Inflammatory macrophage (primary cell): ENCODE measurements around the gene HBEGF.
A peak's percentile ranks its signal among the peaks of the same experiment; 100 is the strongest.

Experiments used
- DNase-seq, 2 donors: peaks; one replicate each; pipeline ENCODE4 v3.0.0-alpha.2; 2020 to 2022
- total RNA-seq, 18 experiments: gene quantifications; one replicate each; lab custom pipeline; 2026; ENCODE audit warnings: mixed read lengths in 6 of 18, inconsistent platforms in 2 of 18; lab: John Stamatoyannopoulos, UW

HBEGF gene, protein sequence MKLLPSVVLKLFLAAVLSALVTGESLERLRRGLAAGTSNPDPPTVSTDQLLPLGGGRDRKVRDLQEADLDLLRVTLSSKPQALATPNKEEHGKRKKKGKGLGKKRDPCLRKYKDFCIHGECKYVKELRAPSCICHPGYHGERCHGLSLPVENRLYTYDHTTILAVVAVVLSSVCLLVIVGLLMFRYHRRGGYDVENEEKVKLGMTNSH
- 6.8 to 149 (median 101) reads per million in 18 experiments for total RNA-seq

DNA sequence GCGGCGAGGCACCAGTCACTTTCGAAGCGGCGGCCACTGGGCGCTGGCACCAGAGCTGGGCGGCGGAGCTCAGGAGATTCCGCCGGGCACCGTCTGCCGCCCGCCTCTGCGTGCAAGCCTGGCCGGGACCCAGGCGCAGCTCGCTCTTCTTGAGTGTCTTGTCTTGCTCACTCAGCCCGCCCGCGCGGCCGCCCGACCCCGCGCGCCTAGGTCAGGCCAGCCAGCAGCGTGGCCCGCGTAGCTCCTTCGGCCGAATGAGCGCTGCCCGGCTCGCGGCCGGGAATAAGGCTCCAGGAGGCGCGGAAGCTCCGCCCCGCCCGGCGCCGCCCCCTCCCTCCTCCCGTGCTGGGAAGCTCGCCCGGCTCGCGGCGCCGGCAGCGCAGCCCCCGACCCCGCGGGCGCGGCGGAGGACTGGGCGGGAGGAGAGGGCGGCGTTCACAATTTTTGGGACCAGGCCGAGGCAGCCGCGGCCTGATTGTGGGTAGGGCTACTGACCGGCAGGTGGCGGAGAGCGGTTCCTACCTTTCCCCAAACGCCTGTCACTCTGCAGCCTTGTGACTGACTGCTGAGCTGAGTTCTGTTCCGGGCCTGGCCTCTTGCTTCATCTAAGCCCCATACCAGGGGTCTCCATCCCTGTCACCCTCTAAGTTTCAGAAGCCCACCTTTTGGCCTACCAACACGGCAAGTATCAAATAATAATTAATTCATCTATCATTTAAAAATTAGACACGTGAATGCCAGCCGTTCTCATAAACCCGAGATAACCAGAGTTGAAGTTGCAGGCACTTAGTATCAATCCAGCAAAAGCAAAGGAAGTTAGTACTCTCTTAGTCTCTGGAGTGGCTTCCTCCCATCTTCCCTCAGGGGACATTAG is at the start of gene HBEGF:
Gene HBEGF (minus strand): TSS at position 256 of the 874 bp plus-strand sequence. CDS start 275 bp downstream, outside the sequence.
- peak; percentile 64 to 84 for DNase-seq

DNA sequence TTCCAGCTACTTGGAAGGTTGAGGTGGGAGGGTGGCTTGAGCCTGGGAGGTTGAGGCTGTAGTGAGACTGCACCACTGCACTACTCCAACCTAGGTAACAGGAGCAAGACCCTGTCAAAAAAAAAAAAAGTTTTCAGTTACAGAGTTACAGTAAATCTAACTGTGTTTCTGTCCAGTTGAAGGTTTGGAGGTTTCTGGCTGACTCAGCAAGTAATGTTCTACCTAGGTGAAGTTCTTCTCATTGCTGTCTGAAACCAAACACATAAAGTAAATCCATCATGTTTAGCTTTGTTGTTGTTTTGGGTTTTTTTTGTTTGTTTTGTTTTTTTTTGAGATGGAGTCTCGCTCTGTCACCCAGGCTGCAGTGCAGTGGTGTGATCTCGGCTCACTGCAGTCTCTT is 47.3 kb upstream of the HBEGF start:
- DNase-seq = no peak

DNA sequence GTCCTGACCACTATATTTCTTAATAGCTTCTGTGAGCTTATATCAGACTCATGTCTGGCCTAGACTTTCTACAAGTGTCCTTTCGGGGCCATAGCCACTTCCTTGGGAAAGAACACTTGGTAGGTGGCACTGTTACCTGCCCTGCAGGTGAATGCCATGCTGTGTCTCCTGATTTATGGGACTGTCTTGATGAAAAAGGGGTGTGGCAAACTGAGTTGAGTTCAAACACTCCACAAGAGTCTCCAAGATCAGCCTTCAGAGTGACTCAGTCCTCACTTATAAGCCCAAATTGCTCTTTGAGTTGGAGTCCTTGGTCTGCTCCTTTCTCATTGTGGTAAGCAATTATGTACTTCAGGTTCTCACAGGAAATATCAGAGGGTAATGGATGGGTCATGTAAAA is 45.3 kb upstream of the HBEGF start:
- no peak for DNase-seq

DNA sequence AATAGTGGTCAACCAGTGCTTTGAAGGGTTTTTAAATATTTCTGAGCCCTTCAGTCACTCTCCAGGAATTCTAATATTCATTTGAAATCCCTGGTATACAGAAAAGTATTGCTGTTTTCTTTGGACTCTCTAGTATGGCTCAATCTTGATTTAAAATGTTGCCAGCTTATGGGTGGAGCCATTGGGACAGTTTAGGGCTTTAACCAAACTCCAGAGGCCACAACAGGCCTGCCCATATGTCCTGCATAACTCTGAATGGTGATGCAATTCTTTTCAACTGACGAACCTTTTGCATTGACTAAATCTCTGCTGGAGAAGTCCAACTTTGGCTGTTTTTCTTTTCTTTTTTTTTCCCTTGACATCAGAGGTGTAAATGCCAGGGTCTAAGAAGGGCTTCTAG is 44.9 kb upstream of the HBEGF start:
- DNase-seq = peak; percentile 19 to 58

DNA sequence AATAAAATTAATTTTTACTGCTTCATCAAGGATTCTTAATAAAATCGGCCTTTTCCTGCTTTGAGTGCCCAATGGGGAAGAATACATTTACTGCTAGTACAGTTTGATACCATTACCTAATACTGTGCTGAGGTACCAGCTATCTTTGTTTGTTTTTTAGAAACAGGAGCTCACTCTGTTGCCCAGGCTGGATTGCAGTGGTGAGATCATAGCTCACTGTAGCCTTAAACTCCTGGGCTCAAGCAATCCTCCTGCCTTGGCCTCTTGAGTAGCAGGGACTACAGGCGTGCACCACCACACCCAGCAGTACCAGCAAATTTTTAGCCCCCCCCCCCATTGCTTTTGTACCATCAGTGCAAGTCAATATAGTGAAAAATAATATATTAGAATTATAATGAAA is 41.6 kb upstream of the HBEGF start:
- DNase-seq = no peak

DNA sequence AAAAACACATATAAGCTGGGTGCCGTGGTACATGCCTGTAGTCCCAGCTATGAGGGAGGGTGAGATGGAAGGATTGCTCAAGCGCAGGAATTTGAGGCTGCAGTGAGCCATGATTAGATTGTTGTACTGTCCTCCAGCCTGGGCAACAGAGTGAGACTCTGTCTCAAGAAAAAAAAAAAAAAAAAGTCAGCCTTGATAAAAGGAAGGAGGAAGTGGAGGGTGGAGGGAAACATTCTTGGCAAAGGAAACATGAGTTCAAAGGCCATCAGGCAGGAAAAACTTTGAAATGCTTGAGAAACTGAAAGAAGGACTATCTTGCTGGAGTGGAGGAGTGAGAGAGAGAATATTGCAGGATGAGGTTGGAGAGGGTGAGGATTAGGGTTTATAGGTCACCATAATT is 36.9 kb upstream of the HBEGF start:
- no peak for DNase-seq

DNA sequence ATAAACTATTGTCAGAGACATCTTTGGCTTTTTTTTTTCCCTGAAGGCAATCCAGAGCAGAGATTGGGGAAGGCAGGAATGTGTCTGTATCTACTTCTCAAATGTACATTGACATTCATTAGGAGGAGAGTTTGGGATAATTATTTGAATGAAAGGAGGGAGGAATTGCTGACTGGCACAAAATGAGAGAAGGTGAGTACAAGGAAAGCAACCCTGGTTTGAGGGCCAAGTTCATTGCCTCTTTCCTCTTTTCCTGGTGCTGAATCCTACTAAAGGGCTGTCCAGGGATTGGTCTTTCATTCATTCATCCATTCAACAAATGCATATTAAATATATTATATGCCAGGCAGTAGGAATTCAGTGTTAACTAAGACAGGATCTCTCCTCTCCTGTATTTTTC is 36.5 kb upstream of the HBEGF start:
- DNase-seq = no peak

DNA sequence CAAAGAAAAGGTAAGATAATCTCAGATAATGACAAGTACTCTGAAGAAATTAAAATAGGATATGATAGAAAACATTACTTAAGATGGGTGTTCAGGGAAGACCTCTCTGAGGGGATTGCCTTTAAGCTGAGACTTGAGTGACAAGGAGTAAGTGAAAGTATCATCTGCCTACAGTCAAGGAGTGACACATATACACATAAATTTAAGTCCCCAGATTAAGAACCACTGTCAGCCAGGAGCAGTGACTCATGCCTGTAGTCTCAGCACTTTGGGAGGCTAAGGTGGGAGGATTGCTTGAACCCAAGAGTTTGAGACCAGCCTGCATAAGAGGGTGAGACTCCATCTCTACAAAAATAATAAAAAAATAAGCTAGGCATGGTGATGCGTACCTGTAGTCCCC is 35.6 kb upstream of the HBEGF start:
- DNase-seq = no peak

DNA sequence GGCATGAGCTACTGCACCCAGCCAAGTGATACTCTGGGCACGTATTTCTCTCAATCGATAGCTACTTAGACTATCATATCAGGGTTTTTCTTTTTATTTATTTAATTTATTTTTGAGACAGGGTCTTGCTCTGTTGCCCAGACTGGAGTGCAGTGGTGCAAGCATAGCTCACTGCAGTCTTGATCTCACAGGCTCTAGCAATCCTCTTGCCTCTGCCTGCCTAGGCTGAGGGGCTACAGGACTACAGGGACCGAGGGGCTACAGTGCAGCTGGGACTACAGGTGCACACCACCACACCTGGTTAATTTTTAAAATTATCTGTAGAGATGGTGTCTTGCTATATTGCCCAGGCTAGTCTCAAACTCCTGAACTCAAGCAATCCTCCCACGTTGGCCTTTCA is 34.9 kb upstream of the HBEGF start:
- DNase-seq = no peak

DNA sequence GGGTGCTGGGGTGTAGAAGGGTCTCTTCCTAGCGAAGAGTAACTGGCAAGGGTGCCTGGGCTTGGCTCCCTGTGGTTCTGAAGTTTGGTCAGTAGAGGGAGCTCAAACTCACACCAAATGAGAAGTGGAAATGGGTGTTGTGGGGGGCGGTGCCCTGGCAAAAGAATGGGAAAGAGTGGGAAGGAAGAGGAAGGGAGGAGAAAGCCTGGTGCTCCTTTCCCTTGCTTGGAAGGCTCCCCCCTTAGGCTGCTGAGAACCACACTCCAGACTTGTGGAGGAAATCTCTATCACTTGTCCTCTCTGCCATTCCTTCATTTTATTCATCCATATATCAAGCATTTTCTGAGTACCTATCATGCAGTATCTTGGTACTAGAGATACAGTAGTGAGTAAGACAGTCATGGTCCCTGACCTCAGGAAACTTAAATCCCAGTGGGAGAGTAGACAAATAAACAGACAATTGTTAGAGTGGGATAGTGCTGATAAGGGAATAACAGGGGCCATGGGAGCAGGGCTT is 26.6 kb upstream of the HBEGF start:
- DNase-seq = peak; percentile 58 to 73

DNA sequence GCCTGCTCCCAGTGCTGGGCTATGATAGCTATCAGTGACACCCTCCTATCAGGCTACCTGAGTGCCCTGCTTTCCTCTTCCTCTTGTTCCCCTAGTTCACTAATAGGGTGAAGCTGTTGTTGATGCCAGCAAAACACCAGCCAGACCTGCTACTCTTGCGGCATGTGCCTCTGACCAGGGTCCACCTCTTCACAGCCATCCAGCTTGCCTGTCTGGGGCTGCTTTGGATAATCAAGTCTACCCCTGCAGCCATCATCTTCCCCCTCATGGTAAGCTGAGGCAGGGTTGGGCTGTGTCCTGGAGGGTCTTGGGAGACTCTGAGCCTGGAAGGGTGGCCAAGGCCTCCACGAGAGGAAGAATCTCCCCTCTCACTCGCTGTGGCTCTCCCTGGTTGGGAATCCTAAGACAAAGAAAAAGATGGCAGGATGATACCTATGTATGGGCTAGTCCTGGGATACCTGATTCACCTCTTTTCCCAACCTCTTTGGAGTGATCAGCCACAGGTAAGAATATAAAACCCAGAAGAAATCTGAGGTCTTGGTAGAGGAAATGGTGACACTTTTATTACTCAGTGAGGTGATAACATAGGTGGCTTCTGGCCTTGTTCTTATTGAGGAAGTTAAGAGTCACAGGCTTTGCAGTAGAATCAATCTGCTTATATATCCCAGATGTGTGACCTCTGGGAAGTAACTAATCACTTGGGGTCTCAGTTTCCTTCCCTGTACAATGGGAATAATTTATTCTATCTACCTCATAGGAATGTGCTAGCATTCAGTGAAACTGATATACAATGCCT is 25.2 kb upstream of the HBEGF start:
- DNase-seq = no peak

DNA sequence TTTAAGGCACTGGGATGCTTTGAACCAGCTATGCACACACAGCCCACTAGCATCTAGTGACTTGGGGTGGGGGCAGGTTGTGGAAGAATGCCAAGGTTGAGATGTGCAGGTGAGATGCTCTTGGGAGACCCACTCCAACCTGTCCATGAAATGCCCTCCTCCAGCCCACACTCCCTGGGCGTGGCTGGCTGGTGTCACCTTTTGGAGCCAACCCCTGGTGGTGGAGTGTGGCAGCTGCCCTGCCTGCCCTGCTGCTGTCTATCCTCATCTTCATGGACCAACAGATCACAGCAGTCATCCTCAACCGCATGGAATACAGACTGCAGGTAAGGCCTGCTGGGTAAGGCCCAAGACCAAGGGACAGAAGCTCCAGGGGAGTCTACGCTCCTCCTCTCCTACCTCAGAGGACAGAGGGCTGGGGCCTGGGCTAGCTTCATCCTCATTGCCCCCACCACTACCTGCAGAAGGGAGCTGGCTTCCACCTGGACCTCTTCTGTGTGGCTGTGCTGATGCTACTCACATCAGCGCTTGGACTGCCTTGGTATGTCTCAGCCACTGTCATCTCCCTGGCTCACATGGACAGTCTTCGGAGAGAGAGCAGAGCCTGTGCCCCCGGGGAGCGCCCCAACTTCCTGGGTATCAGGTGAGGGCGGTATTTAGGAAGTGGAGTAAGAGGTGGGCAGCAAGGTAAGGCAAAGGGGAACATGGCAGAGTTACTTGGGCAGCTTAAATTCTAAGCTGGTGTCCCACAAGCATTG is 21.0 kb upstream of the HBEGF start:
- no peak for DNase-seq

DNA sequence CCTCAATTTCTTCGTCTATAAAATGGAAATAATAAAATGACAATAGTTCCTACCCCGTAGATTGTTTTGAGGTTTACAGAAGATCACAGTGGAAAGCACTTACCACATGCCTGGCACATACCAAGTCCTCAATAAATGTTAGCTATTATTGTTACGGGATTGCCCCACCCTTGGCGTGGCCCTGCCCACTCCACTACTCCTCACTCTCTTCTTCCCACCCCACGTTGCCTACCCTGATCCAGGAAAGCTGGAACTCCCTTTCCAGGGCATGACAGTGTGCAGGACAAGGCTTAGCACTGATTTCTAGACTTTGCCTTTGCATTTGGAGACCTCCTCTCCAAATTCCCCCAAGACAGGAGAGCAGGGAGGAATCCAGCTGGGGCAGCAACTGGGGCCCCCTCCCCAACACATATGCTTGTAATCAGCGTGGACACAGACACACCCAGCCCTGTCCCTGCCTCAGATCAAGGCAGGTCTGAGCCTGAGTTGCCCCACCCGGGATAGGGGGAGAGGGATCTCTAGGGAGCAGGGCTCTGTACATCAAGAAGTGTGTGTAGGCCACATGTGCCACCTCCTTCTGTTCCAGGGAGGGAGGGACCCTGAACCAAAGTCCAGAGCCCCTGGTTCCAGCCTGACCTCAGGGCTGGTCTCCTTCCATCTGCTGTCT is 20.3 kb upstream of the HBEGF start:
- no peak for DNase-seq

DNA sequence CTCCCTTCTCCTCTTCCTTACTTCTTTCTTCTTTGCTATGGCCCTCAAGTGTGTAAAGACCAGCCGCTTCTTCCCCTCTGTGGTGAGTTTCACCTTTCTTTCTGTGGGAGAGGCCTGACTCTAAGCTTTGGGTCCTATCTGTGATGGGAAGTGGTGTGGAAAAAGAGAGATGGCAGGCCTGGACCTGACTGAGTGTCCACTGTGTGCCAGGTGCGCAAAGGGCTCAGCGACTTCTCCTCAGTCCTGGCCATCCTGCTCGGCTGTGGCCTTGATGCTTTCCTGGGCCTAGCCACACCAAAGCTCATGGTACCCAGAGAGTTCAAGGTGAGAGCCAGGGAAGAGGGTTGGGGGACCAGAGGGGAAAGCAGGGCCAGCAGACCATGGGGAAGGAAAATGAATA is 19.5 kb upstream of the HBEGF start:
- DNase-seq = no peak

DNA sequence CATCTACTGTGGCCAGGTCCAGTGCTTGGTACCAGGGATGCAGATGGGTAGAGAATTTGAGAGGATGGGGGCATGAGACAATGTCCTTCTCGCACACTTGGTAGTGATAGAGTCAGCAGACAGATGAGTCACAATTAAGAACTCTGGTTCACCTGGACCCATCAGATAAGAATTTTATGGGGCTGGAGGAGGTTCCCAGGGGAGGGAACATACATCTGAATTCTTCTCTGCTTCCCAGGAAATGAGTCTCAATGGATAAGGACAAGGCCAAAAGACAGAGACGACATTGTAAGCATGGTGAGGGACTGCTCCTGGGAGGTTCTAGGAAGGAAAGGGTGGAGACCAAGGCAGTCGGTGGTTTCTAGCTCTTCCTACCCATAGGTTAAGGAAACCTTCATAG is 18.9 kb upstream of the HBEGF start:
- DNase-seq = no peak

DNA sequence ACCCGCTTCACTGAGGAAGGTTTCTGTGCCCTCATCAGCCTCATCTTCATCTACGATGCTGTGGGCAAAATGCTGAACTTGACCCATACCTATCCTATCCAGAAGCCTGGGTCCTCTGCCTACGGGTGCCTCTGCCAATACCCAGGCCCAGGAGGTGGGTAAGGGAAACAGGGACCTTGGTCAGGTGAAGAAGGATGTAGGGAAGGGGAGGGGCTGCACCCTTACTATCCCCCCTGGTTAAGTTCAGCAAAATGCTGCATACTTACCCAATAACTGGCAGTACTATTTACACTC is 18.0 kb upstream of the HBEGF start:
- DNase-seq = no peak

DNA sequence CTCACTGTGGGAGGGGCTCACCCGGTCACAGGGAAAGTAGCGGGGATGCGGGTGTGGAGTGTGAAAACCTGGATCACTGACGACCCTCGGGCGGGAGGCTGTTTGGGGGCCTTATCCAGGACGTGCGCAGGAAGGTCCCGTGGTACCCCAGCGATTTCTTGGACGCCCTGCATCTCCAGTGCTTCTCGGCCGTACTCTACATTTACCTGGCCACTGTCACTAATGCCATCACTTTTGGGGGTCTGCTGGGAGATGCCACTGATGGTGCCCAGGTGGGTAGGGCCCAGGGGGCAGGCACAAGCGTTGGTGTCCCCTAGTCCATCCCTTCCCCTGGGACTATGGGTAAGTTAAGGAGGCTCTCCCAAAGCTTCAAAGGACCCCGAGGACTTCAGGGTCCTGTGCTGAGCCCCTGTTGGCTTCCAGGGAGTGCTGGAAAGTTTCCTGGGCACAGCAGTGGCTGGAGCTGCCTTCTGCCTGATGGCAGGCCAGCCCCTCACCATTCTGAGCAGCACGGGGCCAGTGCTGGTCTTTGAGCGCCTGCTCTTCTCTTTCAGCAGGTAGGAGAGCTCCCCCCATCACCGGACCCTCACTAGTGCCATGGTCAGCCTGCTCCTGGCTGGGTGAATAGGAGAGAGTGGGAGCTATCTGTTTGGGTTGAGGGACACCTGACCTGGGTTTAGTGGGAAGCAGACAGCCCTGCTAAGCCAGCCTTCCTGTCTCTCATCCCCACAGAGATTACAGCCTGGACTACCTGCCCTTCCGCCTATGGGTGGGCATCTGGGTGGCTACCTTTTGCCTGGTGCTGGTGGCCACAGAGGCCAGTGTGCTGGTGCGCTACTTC is 17.4 kb upstream of the HBEGF start:
- DNase-seq = no peak

DNA sequence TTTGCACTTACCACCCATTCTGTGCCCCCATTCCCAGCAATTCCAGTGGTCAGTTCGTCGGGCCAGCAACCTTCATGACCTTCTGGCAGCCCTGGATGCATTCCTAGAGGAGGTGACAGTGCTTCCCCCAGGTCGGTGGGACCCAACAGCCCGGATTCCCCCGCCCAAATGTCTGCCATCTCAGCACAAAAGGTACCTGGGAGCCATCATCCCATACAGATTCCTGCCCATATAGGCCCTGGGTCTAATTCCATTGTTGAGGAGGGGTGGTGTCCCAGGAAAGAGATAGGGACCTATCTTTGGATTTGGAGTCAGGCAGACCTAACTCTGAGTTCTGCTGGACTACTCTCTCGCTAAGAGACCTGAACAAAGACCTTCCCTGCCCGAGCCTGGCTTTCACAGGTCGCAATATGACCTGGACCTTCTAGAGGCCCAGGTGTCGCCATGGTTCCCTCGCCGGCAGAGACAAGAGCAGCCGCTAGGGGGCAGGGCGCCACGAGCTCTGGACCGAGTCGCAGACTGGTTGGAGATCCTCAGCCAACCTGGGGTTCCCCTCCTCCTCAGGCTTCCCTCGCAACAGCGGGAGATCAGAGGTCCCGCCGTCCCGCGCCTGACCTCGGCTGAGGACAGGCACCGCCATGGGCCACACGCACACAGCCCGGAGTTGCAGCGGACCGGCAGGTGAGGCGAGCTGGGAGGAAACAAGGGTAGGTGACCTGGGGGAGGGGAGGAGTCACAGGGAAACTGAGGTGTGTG is 16.6 kb upstream of the HBEGF start:
- DNase-seq = peak; percentile 72 to 73

DNA sequence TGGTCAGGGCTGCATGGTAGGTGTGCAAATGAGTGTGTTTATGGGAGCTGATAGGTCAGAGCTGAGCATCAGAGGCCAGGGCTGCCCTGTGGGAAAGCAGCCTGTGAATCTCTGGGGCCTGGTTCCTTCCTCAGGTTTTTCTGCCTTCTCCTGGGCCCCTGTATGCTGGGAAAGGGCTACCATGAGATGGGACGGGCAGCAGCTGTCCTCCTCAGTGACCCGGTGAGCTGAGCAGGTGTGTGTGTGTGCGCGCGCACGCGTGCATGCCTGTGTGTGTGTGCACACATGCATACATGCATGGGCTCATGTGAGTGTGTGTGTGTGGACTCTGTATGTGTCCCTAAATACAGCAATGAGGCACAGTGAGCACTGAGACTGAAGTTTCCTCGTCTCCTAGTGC is 15.9 kb upstream of the HBEGF start:
- no peak for DNase-seq

DNA sequence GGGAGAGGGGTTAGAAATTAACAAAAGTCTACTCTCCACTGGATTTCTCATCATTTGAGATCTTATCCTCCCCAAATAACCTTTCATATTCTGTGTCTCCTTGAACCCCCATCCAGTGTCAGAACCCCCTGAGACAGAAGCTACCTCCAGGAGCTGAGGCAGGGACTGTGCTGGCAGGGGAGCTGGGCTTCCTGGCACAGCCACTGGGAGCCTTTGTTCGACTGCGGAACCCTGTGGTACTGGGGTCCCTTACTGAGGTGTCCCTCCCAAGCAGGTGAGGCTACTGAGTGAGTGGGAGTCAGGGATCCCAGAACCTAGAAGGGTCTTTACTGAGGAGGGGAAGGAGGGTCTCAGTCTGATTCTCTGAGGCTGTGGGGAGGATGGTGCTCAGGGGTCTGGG is 15.5 kb upstream of the HBEGF start:
- DNase-seq = no peak
